C4-2B (cell line): ENCODE measurements around the gene RMDN3.

Experiments used
- CTCF ChIP-seq: fragments of 450-650 bp; conservative IDR thresholded peaks from 2 replicates; pipeline ENCODE4 v1.5.1; 2017; ENCODE audit warnings: mild to moderate bottlenecking
- ZFX ChIP-seq: fragments of 450-650 bp; IDR thresholded peaks from 2 replicates; pipeline ENCODE4 v1.6.1; 2017

DNA sequence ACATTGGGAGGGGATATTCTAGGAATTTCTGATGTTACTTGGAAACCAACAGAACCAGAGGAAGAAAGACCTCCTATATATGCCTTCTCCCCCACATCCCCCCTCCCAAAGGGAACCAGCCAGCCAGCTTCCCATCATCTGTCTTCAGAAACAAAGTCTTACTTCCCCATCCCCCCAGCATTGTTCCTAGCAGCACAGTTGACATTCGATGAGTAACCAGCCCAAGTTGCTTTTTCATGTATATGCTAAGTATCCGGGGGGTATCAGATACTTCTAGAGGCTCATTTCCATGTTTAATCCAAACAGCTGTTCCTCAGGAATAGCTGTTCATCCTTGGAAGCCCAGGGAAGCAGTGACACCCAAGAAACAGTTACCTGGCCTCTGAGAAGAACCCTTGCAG, 16.0 kb downstream of the RMDN3 start:
- TF ChIP-seq CTCF (no peak), ZFX (no peak)
